Activated CD8-positive, alpha-beta memory T cell treated with anti-CD3 and anti-CD28 coated beads for 36 hours (primary cell): Measurements from ENCODE around the gene ADAMTS9. TPM values are rescaled to one million over a fixed set of nuclear protein-coding genes. Genes with fewer than 3 reads are reported as not detected.
"Not testable (repeated sequence)": the region's sequence is repeated elsewhere in the genome, so short reads cannot be mapped to it uniquely, and the experiment has no call there.

Experiments used
- CTCF ChIA-PET: fragments of 350-600 bp; sonication (Branson Sonifier 250); formaldehyde crosslinking; loops from one replicate; lab custom pipeline; 2021; ENCODE audit warnings: antibody characterized with exemption; lab: Charles Lee
- POLR2A ChIA-PET: fragments of 350-600 bp; sonication (Branson Sonifier 250); formaldehyde crosslinking; loops from one replicate; lab custom pipeline; 2021; ENCODE audit warnings: antibody characterized with exemption; lab: Charles Lee
- total RNA-seq, 2 experiments: library from RNA; stranded (reverse); gene quantifications; one replicate each; pipeline ENCODE4 v1.2.3, GENCODE V29; 2021

The ADAMTS9 gene
- total RNA-seq, 2 experiments from 2014 or later, result not detected

GRCh38 chr3:64555351-64555750 lies 132.4 kb downstream of the ADAMTS9 start:
- POLR2A ChIA-PET, result interaction anchor here (0.5 kb wide), 1 partner anchor 466 kb away, joined by 11 read pairs; no protein-coding TSS in a partner anchor
- CTCF ChIA-PET, result no interaction called here

GRCh38 chr3:64554096-64554920 lies 133.5 kb downstream of the ADAMTS9 start:
- POLR2A ChIA-PET, result no interaction called here
- CTCF ChIA-PET, result no interaction called here

- ChIA-PET CTCF (no interaction called here), POLR2A (no interaction called here)
These were observed 134.8 kb downstream of the ADAMTS9 start for GRCh38 chr3:64552966-64553365.

GRCh38 chr3:64552160-64552559 lies 135.6 kb downstream of the ADAMTS9 start:
- ChIA-PET POLR2A (no interaction called here), CTCF (no interaction called here)

DNA sequence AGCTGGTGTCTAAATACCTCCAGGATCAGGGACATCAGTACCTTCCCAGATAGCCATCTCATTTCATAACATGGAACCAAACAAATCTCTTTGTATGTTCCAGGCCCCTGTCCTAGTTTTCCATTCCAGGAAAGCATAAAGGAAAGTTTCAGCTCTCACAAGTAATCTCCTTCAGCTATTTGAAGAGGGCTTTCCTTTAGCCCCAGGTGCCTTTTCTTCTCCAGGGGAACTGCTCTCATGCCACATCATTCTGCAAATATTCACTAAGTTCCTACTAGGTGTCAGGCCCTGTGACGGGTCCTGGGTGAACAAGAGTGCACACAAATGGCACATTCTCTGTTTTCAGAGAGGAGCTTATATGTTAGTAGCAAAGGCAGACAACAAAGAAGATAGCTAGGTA lies 136.1 kb downstream of the ADAMTS9 start:
- POLR2A ChIA-PET, result no interaction called here
- CTCF ChIA-PET, result no interaction called here

GRCh38 chr3:64550745-64551144 lies 137.1 kb downstream of the ADAMTS9 start:
- POLR2A ChIA-PET, result no interaction called here
- CTCF ChIA-PET, result no interaction called here

- POLR2A ChIA-PET, result no interaction called here
- CTCF ChIA-PET, result no interaction called here
These were observed 137.9 kb downstream of the ADAMTS9 start for GRCh38 chr3:64549869-64550268.

- POLR2A ChIA-PET, result no interaction called here
- CTCF ChIA-PET, result no interaction called here
These were observed 139.5 kb downstream of the ADAMTS9 start for GRCh38 chr3:64548200-64548889.

DNA sequence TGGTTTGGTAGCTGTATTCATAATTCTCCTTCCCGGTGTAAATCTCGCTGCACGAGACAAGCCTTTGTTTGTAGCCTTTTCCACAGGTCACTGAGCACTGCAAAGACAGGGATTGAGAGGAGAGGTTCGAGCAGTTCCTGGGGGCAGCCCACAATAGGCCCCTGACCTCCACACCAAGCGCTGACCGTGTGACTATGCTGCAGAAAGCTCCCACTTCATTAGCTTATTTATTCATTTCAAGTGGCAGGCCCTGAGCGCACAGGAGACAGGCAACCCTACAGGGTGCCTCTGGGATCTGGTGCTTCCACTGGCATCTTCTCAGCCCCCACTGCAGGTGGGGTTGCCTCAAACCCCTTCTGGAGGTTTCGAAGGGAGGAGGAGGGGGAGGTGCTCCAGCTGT lies 140.9 kb downstream of the ADAMTS9 start:
- CTCF ChIA-PET, result no interaction called here
- POLR2A ChIA-PET, result no interaction called here

- CTCF ChIA-PET, POLR2A ChIA-PET: not testable (repeated sequence)
These were observed 142.6 kb downstream of the ADAMTS9 start for GRCh38 chr3:64545239-64545638.

GRCh38 chr3:64541803-64542202 lies 146.0 kb downstream of the ADAMTS9 start:
- ChIA-PET POLR2A (no interaction called here), CTCF (no interaction called here)

DNA sequence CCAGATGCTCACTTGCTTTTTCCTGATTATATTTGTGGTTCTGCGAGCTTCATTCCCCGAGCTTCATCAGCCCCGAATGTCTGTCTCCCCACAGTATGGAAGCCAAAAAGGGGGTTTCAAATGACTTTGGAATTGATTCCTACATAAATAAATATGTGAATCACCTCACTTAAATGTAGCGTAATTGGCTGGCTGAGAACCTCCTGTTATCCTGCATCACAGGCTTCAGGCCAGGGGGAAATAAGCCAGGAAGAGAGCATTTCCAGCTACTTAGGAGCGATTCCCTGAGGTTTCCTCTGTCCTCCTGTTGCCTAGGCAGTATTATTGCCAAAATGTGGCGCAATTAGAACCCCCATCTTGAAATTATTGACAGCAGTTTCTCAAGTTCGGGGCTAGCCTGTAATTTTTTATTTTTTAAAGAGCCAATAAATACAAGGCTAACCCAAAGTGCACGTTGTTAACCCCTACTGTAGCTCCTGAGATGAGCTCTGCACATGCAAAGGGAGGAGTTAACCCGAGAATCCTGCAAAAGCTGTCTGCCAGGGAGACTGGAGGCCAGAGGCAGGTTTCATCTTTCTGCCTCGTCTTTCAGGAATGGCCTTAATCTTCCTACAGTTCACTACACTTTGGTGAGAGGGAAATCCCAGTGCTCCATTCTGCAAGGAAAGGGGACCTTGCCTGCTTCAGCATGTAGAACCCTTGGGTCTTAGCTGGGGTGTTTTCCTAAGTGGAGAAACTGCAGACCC lies 148.2 kb downstream of the ADAMTS9 start:
- ChIA-PET POLR2A (no interaction called here), CTCF (no interaction called here)

DNA sequence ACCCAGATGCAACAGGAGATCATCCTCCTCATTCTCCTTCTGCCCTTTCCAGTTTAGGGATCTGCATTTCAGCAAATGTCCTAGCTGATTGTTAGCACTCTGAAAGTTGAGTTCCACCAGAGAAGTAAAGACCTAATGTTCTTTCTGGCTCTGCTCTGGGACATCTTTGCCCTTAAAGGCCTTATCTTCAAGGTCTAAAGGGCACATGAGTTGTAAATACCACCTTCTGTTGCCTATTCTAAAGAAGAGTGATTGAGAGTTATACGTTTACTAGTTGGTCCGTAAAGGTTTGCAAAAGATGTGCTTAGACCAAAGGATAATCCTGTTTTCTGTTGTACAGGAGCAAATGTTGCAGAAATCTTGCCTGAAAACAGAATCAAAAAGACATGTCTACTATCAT lies 151.6 kb downstream of the ADAMTS9 start:
- POLR2A ChIA-PET, result no interaction called here
- CTCF ChIA-PET, result no interaction called here

DNA sequence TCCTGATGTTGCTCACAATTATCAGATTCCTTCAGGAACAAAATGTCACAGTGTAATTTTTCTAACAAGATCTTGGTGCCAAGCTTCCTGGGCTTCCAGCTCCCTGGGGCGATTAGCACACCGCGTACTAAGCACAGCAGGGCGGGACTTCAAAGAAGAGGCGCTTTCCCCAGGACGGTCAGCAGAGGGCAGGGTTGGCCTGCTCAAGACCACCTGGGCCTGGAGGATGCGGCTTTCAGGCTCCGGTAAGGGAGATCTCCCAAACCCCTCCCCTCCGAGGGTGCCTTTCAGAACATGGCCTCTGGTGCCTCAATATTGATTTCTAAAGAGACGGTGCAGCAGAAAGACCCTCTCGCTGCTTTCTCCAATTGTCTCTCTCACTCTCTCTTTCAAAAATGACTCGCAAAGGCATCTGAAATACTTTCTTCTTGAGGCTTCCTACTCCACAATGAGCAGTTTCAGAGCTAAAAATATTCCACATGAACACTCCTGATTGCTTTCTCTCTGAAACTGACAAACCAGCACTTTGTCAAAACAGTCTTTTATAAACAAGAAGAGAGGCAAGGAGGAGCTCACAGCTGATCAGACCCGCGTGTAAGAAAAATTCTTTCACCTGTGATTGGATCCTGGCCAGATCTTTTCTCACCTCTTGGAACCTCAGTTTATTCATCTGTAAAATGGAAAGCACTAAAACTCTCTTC lies 154.0 kb downstream of the ADAMTS9 start:
- POLR2A ChIA-PET, result no interaction called here
- CTCF ChIA-PET, result no interaction called here

DNA sequence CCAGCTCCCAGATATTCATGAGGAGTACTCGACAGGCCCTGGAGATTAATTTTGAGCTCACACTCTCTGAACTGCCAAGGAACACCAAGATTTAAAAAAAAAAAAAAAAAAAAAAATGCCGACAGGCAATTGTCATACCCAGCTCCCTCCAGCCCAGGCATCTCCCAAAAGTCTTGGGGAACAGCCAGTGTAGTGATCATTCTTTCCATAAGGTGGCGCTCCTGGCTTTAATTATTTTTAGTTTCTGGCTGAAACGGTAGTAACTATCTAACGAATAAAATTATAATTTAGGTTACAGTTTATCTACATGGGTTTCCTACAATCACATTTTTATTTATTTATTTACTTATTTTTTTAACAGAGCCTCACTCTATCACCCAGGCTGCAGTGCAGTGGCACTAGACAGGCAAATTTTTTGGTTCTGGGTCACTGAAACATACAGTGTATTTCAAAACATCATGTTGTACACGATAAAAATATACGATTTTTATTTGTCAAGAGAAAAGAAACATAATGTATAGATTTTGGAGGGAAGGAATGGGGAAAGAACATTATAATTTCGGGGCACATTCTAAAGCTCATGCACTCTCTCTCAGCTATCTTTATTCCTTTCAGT lies 157.3 kb downstream of the ADAMTS9 start:
- CTCF ChIA-PET, result interaction anchor here (0.6 to 1.3 kb wide), 3 partner anchors 58 to 448 kb away, joined by 3 to 4 read pairs (median 3); no protein-coding TSS in a partner anchor
- POLR2A ChIA-PET, result no interaction called here

DNA sequence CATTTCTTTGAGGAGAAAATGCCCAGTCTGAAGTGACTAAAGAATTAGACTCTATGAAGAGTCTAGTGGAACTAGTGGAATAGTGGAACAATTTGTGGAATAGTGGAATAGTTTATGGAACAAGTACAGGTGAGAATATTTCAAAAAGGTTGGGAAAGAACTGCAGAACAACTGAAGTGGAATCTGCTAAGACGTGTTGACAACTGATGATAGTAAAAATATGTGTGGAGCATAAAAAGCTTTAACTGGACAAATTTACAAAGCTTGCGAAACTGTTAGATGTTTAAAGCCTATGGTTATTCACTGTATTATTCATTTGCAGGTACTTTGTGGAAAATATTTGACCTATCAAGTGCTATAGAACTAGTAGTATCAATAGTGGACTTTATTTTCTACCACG lies 164.5 kb downstream of the ADAMTS9 start:
- ChIA-PET CTCF (no interaction called here), POLR2A (no interaction called here)

- ChIA-PET POLR2A (no interaction called here), CTCF (no interaction called here)
These were observed 167.5 kb downstream of the ADAMTS9 start for GRCh38 chr3:64520334-64520733.

DNA sequence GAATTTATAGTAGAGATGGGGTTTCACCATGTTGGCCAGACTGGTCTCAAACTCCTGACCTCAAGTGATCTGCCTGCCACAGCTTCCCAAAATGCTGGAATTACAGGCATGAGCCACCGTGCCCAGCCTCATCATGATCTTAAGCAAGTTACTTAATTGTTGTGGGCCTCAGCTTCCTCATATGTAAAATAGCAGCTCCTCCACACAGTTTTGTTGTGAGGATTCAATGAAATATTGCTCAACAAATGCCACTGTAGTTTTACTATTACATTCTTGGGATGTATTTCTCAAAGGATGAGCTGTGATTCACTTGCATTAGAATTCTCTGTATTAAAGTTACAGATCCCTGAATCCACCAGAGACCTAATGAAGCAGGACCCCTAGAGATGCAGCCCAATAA lies 168.8 kb downstream of the ADAMTS9 start:
- ChIA-PET CTCF (interaction anchor here (0.7 kb wide), 1 partner anchor 237 kb away, joined by 3 read pairs; no protein-coding TSS in a partner anchor), POLR2A (no interaction called here)

DNA sequence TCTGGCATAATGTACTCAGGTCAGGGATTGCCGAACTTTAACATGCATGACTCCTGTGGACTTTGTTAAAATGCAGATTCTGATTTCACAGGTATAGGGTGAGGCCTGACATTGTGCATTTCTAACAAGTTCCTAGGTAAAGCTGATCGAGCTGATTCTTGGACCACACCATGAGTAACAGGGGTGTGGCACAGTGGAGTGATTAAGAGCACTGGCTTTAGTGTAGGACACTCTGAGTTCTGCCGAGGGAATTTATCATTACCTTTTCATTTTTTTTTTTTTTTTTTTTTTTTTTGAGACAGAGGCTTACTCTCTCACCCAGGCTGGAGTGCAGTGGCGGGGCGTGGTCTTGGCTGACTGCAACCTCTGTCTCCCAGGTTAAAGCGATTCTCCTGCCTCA lies 169.3 kb downstream of the ADAMTS9 start:
- CTCF ChIA-PET, result interaction anchor here (0.7 kb wide), 1 partner anchor 237 kb away, joined by 3 read pairs; no protein-coding TSS in a partner anchor
- POLR2A ChIA-PET, result no interaction called here
